ENCODE results near the gene CDC5L.

CDC5L gene

DNA sequence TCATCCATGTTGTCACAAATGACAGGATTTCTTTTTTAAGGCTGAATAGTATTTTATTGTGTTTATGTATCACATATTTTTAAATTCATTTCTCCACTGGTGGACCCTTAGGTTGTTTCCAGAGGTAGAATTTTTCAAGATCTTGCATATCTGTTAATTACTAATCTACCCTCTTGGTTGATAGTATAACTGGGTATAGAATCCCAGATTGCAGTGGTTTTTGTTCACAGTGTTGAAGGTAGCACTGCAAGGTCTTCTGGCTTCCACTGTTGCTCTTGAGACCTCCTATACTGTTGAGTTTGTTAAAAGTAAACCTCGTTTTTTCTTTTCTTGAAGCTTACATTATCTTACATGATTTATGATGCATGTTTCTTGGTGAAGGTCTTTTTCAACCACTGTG lies 22.9 kb downstream of the CDC5L start:
- no peak overlapping the region for H2AFZ ChIP-seq (ENCODE audit: low read length)
- H3K4me2 ChIP-seq (ENCODE audit: low read depth, low read length, poor library complexity, severe bottlenecking): no peak overlapping the region
- peaks cover 25% of the 10 kb centered on the region for H4K20me1 ChIP-seq (ENCODE audit: insufficient read depth, low read length, poor library complexity, severe bottlenecking)
- no peak overlapping the region for H3K9ac ChIP-seq (ENCODE audit: low read depth, low read length, poor library complexity, severe bottlenecking)
- H3K9me2 ChIP-seq (replicated peaks; ENCODE audit: low read depth, low read length): no peaks in the 10 kb centered on the region
- no peaks in the 10 kb centered on the region for H3K27me3 ChIP-seq (ENCODE audit: insufficient read depth, low read length, poor library complexity, severe bottlenecking)
- no peaks in the 10 kb centered on the region for H3F3A ChIP-seq (ENCODE audit: low read depth)
- H3K79me2 ChIP-seq (ENCODE audit: insufficient read depth, low read length): peaks cover 64% of the 10 kb centered on the region
- H3K9me3 ChIP-seq (ENCODE audit: insufficient read depth, low read depth, low read length): peaks cover 6% of the 10 kb centered on the region; the same call in 1 of the 2 replicates
- H3K4me1 ChIP-seq (ENCODE audit: insufficient read depth, low read length, poor library complexity, severe bottlenecking): peaks cover 18% of the 10 kb centered on the region
- no peak for TF ChIP-seq CTCF (conservative IDR thresholded peaks at IDR 0.05; ENCODE audit: low read length)
- TF ChIP-seq EZH2phosphoT487 (IDR thresholded peaks at IDR 0.05; ENCODE audit: borderline replicate concordance): no peak
- H3K36me3 ChIP-seq (ENCODE audit: insufficient read depth, low read length): peaks cover 84% of the 10 kb centered on the region
- no peak overlapping the region for H3K4me3 ChIP-seq (ENCODE audit: low read length, poor library complexity, severe bottlenecking)

GRCh38 chr6:44411141-44411540 lies 23.6 kb downstream of the CDC5L start:
- Histone ChIP-seq H3K27me3 (ENCODE audit: insufficient read depth, low read length, poor library complexity, severe bottlenecking) (no peaks in the 10 kb centered on the region), H3K4me2 (ENCODE audit: low read depth, low read length, poor library complexity, severe bottlenecking) (no peak overlapping the region), H3K36me3 (ENCODE audit: insufficient read depth, low read length) (peaks cover 84% of the 10 kb centered on the region), H3K4me1 (ENCODE audit: insufficient read depth, low read length, poor library complexity, severe bottlenecking) (peaks cover 26% of the 10 kb centered on the region), H3K4me3 (ENCODE audit: low read length, poor library complexity, severe bottlenecking) (no peak overlapping the region), H3K9ac (ENCODE audit: low read depth, low read length, poor library complexity, severe bottlenecking) (no peak overlapping the region), H3K79me2 (ENCODE audit: insufficient read depth, low read length) (peaks cover 71% of the 10 kb centered on the region), H2AFZ (ENCODE audit: low read length) (no peak overlapping the region), H3K9me3 (ENCODE audit: insufficient read depth, low read depth, low read length) (peaks cover 6% of the 10 kb centered on the region; the same call in 1 of the 2 replicates), H4K20me1 (ENCODE audit: insufficient read depth, low read length, poor library complexity, severe bottlenecking) (peaks cover 25% of the 10 kb centered on the region), H3K9me2 (replicated peaks; ENCODE audit: low read depth, low read length) (no peaks in the 10 kb centered on the region), H3F3A (ENCODE audit: low read depth) (no peaks in the 10 kb centered on the region)
- TF ChIP-seq CTCF (conservative IDR thresholded peaks at IDR 0.05; ENCODE audit: low read length) (no peak), EZH2phosphoT487 (IDR thresholded peaks at IDR 0.05; ENCODE audit: borderline replicate concordance) (no peak)

- no peak for TF ChIP-seq EZH2phosphoT487 (IDR thresholded peaks at IDR 0.05; ENCODE audit: borderline replicate concordance)
- TF ChIP-seq CTCF (conservative IDR thresholded peaks at IDR 0.05; ENCODE audit: low read length): no peak
- Histone ChIP-seq H3K27me3 (ENCODE audit: insufficient read depth, low read length, poor library complexity, severe bottlenecking) (no peaks in the 10 kb centered on the region), H4K20me1 (ENCODE audit: insufficient read depth, low read length, poor library complexity, severe bottlenecking) (peaks cover 13% of the 10 kb centered on the region), H3K36me3 (ENCODE audit: insufficient read depth, low read length) (peaks cover 73% of the 10 kb centered on the region), H3K9me3 (ENCODE audit: insufficient read depth, low read depth, low read length) (peaks cover 2% of the 10 kb centered on the region; the same call in 1 of the 2 replicates), H3K4me1 (ENCODE audit: insufficient read depth, low read length, poor library complexity, severe bottlenecking) (peaks cover 43% of the 10 kb centered on the region), H3K79me2 (ENCODE audit: insufficient read depth, low read length) (peaks cover 80% of the 10 kb centered on the region), H3K9me2 (replicated peaks; ENCODE audit: low read depth, low read length) (no peaks in the 10 kb centered on the region), H2AFZ (ENCODE audit: low read length) (no peak overlapping the region), H3K9ac (ENCODE audit: low read depth, low read length, poor library complexity, severe bottlenecking) (peak overlapping the region; percentile 23), H3K4me2 (ENCODE audit: low read depth, low read length, poor library complexity, severe bottlenecking) (peak overlapping the region; percentile 47), H3F3A (ENCODE audit: low read depth) (no peaks in the 10 kb centered on the region), H3K4me3 (ENCODE audit: low read length, poor library complexity, severe bottlenecking) (no peak overlapping the region)
These were observed 27.9 kb downstream of the CDC5L start for GRCh38 chr6:44415449-44415848.
